NOMO-1 treated with dmso at 0.1 percent for 144 hours (cell line): ENCODE measurements around the gene FN3K.
"Not testable (repeated sequence)": the region's sequence is repeated elsewhere in the genome, so short reads cannot be mapped to it uniquely, and the experiment has no call there.

ENCODE experiments used
- DNase-seq: peaks from one replicate; lab custom pipeline; 2025; ENCODE audit not compliant: unreplicated experiment; lab: John Stamatoyannopoulos, UW

FN3K gene

GRCh38 chr17:82772026-82772425 lies 36.6 kb downstream of the FN3K start:
- DNase-seq, result no peak

- DNase-seq, result not testable (repeated sequence)
Measured at GRCh38 chr17:82774456-82774855, 39.0 kb downstream of the FN3K start.

- DNase-seq, result no peak
Measured at GRCh38 chr17:82775001-82775823, 39.8 kb downstream of the FN3K start.

GRCh38 chr17:82776454-82776853 lies 41.0 kb downstream of the FN3K start:
- DNase-seq, result no peak

GRCh38 chr17:82777778-82778375 lies 42.5 kb downstream of the FN3K start:
- not testable (repeated sequence) for DNase-seq

GRCh38 chr17:82779541-82779940 lies 44.1 kb downstream of the FN3K start:
- no peak for DNase-seq

- DNase-seq, result no peak
Measured at GRCh38 chr17:82780195-82780594, 44.8 kb downstream of the FN3K start.

- DNase-seq, result no peak
Measured at GRCh38 chr17:82780971-82781893, 45.8 kb downstream of the FN3K start.

- DNase-seq, result peak; percentile 41
Measured at GRCh38 chr17:82781894-82782274, 46.5 kb downstream of the FN3K start.

- no peak for DNase-seq
Measured at GRCh38 chr17:82782657-82783207, 47.3 kb downstream of the FN3K start.

- DNase-seq, result no peak
Measured at GRCh38 chr17:82783498-82783897, 48.1 kb downstream of the FN3K start.

GRCh38 chr17:82785581-82785980 lies 50.2 kb downstream of the FN3K start:
- not testable (repeated sequence) for DNase-seq

GRCh38 chr17:82786427-82786826 lies 51.0 kb downstream of the FN3K start:
- no peak for DNase-seq

GRCh38 chr17:82787081-82787848 lies 51.9 kb downstream of the FN3K start:
- DNase-seq, result no peak

- DNase-seq, result no peak
Measured at GRCh38 chr17:82788206-82789001, 53.0 kb downstream of the FN3K start.

- DNase-seq, result no peak
Measured at GRCh38 chr17:82789051-82789592, 53.7 kb downstream of the FN3K start.

- no peak for DNase-seq
Measured at GRCh38 chr17:82789806-82790205, 54.4 kb downstream of the FN3K start.

GRCh38 chr17:82790391-82790790 lies 55.0 kb downstream of the FN3K start:
- DNase-seq, result no peak

GRCh38 chr17:82791532-82791931 lies 56.1 kb downstream of the FN3K start:
- DNase-seq, result no peak
